ENCODE measurements around the gene ZBTB43.

GRCh38 chr9:126833710-126834345 lies 29.0 kb downstream of the ZBTB43 start:
- TF ChIP-seq GABPA (IDR thresholded peaks at IDR 0.05 in 1 of 2, conservative IDR thresholded peaks at IDR 0.05 in 1 of 2) (no peak), CTCF (IDR thresholded peaks at IDR 0.05; ENCODE audit: low read depth, low read length, missing input control) (no peak), ZBTB33 (IDR thresholded peaks at IDR 0.05) (no peak), TAF1 (conservative IDR thresholded peaks at IDR 0.05) (no peak), FOXA1 (IDR thresholded peaks at IDR 0.05) (no peak), JUND (IDR thresholded peaks at IDR 0.05) (no peak), YY1 (IDR thresholded peaks at IDR 0.05) (no peak), REST (IDR thresholded peaks at IDR 0.05) (no peak), RXRA (IDR thresholded peaks at IDR 0.05) (no peak)
